SK-N-MC (cell line): Measurements from ENCODE around the gene ALOXE3.

Experiments
- EZH2 ChIP-seq: fragments of 200-600 bp; sonication (generic); IDR thresholded peaks from one replicate; pipeline ENCODE4 v1.6.1; 2017; ENCODE audit warnings: antibody characterized with exemption
- FOXP2 ChIP-seq: optimal IDR thresholded peaks from 2 replicates; pipeline ENCODE3; 2011; ENCODE audit warnings: mild to moderate bottlenecking, moderate library complexity; ENCODE audit not compliant: insufficient read depth; ENCODE audit errors: extremely low read length, control extremely low read depth
- POLR2AphosphoS5 ChIP-seq: IDR thresholded peaks from 2 replicates; pipeline ENCODE4 v1.6.1; 2012; ENCODE audit warnings: mild to moderate bottlenecking, low read depth, low read length, borderline replicate concordance

- no peak for TF ChIP-seq POLR2AphosphoS5
- no peak for TF ChIP-seq EZH2
- no peak for TF ChIP-seq FOXP2
Measured at GRCh38 chr17:8153525-8153956, 35.2 kb upstream of the ALOXE3 start.
